Ishikawa (cell line): ENCODE results near the gene WWOX.

ENCODE experiments used
- EGR1 ChIP-seq: IDR thresholded peaks from 2 replicates; pipeline ENCODE4 v1.6.1; 2012
- EP300 ChIP-seq: IDR thresholded peaks from 2 replicates; pipeline ENCODE4 v1.6.1; 2012; ENCODE audit warnings: borderline replicate concordance

GRCh38 chr16:78309763-78310162 is 210.3 kb downstream of the WWOX start:
- no peak for TF ChIP-seq EP300
- TF ChIP-seq EGR1, result no peak
